Mammary epithelial cell (primary cell): ENCODE data around the gene PIGU.

Experiments
- EZH2 ChIP-seq: IDR thresholded peaks from 2 replicates; pipeline ENCODE4 v1.6.1; 2012; ENCODE audit warnings: low read length, inconsistent platforms, borderline replicate concordance
- TF ChIP-seq, protein P1 (sequence below), 2 donors: IDR thresholded peaks in 1 of 2; conservative IDR thresholded peaks in 1 of 2; 2 replicates each; pipeline ENCODE4 v1.5.1; 2011 to 2012; ENCODE audit warnings: inconsistent platforms in 2 of 2, low read length in 2 of 2, mild to moderate bottlenecking in 2 of 2, control low read depth in 1 of 2, low read depth in 1 of 2; ENCODE audit not compliant: insufficient read depth in 1 of 2; ENCODE audit errors: extremely low read depth in 1 of 2

DNA sequence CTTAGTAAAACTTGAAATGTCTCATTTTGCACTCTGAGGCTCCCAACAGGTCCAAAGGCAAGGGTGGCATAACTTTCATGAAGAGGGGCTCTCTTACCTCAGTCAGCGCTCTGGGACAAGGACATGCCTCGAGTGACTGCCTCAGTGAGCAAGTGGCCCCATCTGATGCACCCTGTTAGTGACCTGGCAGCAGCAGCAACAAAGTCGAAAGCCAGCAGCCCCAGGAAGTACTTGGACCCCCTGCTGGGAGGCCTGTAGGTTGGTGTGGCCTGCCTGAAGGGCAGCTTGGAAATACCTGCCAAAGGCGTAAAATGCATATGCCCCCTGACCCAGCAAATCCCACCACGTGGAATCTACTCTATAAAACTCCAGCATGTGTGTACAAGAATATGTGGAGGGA is 105.1 kb downstream of the PIGU start:
- TF ChIP-seq, protein P1, sequence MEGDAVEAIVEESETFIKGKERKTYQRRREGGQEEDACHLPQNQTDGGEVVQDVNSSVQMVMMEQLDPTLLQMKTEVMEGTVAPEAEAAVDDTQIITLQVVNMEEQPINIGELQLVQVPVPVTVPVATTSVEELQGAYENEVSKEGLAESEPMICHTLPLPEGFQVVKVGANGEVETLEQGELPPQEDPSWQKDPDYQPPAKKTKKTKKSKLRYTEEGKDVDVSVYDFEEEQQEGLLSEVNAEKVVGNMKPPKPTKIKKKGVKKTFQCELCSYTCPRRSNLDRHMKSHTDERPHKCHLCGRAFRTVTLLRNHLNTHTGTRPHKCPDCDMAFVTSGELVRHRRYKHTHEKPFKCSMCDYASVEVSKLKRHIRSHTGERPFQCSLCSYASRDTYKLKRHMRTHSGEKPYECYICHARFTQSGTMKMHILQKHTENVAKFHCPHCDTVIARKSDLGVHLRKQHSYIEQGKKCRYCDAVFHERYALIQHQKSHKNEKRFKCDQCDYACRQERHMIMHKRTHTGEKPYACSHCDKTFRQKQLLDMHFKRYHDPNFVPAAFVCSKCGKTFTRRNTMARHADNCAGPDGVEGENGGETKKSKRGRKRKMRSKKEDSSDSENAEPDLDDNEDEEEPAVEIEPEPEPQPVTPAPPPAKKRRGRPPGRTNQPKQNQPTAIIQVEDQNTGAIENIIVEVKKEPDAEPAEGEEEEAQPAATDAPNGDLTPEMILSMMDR (conservative IDR thresholded peaks at IDR 0.05 in 1 of 2, IDR thresholded peaks at IDR 0.05 in 1 of 2; ENCODE audit: extremely low read depth in 1 of 2, insufficient read depth in 1 of 2, low read depth in 1 of 2, low read length in 2 of 2), result no peak
- no peak for TF ChIP-seq EZH2
